Subcutaneous abdominal adipose tissue (tissue), 5 donors: Measurements from ENCODE around the gene DNAH12.
"Not testable (repeated sequence)": the region's sequence is repeated elsewhere in the genome, so short reads cannot be mapped to it uniquely, and the experiment has no call there.

Source experiments
- H3K27ac ChIP-seq: one replicate; pipeline ENCODE4 v1.7.0; 2013; ENCODE audit warnings: low read depth, mild to moderate bottlenecking, inconsistent platforms, low read length, moderate library complexity
- H3K27me3 ChIP-seq, 5 donors: one replicate each; pipeline ENCODE4 v1.7.0; 2013; ENCODE audit warnings: low read length in 5 of 5, inconsistent platforms in 1 of 5; ENCODE audit not compliant: control insufficient read depth in 5 of 5, insufficient read depth in 4 of 5
- H3K36me3 ChIP-seq, 5 donors: one replicate each; pipeline ENCODE4 v1.7.0; 2013; ENCODE audit warnings: low read length in 5 of 5; ENCODE audit not compliant: control insufficient read depth in 5 of 5, insufficient read depth in 5 of 5
- H3K4me1 ChIP-seq, 5 donors: one replicate each; pipeline ENCODE4 v1.7.0; 2013; ENCODE audit warnings: low read length in 5 of 5, mild to moderate bottlenecking in 3 of 5, moderate library complexity in 1 of 5; ENCODE audit not compliant: control insufficient read depth in 5 of 5, insufficient read depth in 5 of 5
- H3K4me3 ChIP-seq, 5 donors: one replicate each; pipeline ENCODE4 v1.7.0; 2013; ENCODE audit warnings: low read length in 5 of 5, low read depth in 1 of 5
- H3K9ac ChIP-seq, 5 donors: one replicate each; pipeline ENCODE4 v1.7.0; 2013; ENCODE audit warnings: low read length in 5 of 5, mild to moderate bottlenecking in 4 of 5, moderate library complexity in 3 of 5
- H3K9me3 ChIP-seq, 5 donors: one replicate each; pipeline ENCODE4 v1.7.0; 2013; ENCODE audit warnings: low read length in 5 of 5; ENCODE audit not compliant: control insufficient read depth in 5 of 5
- donor health status: healthy.
- donor health status: healthy.
- donor health status: healthy.
- donor health status: healthy.
- donor health status: healthy.

The DNAH12 gene

DNA sequence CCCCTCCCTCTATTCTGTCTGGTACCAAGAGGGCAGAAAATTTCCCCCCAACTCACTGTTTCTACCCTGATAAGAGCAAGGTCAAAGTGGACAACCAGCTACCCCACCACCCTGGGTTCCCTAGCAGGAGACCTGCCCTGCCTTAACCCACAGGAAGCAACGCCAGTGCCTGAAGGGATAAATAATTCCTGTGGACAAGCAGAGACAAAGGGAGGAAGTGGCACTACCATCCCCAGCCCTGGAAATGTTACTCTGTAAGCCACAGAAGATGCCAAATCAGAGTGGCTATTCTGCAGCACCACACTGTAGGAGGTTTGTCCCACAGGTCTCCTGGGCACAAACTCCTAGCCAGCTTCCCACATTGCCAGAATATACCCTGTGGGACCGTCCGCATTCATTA lies 80.1 kb downstream of the DNAH12 start:
- H3K9ac ChIP-seq, result no peak overlapping the region
- H3K4me3 ChIP-seq, result no peak overlapping the region
- no peaks in the 10 kb centered on the region for H3K27me3 ChIP-seq
- no peaks in the 10 kb centered on the region for H3K4me1 ChIP-seq
- H3K27ac ChIP-seq, result no peak overlapping the region
- no peaks in the 10 kb centered on the region for H3K9me3 ChIP-seq
- no peaks in the 10 kb centered on the region for H3K36me3 ChIP-seq

DNA sequence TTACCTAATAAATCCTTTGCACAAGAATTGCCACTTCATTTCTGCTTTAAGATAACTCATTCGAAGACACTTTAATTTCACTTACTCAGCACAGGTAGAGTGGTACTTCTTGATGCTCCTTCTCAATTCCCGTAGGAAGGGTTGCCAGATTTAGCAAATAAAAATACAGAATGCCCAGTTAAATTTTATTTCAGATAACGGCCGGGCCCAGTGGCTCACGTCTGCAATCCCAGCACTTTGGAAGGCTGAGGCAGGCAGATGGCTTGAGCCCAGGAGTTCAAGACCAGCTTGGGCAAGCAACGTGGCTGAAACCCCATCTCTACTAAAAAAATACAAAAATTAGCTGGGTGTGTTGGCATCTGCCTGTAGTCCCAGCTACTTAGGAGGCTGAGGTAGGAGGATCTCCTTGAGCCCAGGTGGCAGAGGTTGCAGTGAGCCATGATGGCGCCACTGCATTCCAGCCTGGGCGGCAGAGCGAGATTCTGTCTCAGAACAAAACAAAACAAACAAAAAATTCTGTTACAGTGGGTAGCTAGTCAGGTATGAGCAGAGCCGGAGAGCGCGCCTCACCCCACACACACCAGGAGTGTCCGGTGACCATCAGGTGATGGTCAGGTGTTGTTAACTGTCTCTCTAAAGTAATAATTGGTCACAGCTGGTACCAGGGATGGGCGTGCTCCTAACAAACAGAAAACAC lies 92.8 kb downstream of the DNAH12 start:
- Histone ChIP-seq H3K9me3 (no peaks in the 10 kb centered on the region), H3K4me3 (no peak overlapping the region), H3K9ac (no peak overlapping the region), H3K27me3 (no peaks in the 10 kb centered on the region), H3K27ac (no peak overlapping the region), H3K36me3 (no peaks in the 10 kb centered on the region), H3K4me1 (no peaks in the 10 kb centered on the region)

DNA sequence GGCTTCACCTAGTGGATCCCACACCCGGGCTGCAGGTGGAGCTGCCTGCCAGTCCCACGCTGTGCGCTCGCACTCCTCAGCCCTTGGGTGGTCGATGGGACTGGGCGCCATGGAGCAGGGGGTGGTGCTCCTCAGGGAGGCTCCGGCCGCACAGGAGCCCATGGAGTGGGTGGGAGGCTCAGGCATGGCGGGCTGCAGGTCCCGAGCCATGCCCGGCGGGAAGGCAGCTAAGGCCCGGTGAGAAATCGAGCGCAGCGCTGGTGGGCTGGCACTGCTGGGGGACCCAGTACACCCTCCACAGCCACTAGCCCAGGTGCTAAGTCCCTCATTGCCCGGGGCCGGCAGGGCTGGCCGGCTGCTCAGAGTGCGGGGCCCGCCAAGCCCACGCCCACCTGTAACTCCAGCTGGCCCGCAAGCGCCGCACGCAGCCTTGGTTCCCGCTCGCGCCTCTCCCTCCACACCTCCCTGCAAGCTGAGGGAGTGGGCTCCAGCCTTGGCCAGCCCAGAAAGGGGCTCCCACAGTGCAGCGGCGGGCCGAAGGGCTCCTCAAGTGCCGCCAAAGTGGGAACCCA lies 94.8 kb downstream of the DNAH12 start:
- not testable (repeated sequence) for H3K4me1 ChIP-seq, H3K27ac ChIP-seq, H3K4me3 ChIP-seq

DNA sequence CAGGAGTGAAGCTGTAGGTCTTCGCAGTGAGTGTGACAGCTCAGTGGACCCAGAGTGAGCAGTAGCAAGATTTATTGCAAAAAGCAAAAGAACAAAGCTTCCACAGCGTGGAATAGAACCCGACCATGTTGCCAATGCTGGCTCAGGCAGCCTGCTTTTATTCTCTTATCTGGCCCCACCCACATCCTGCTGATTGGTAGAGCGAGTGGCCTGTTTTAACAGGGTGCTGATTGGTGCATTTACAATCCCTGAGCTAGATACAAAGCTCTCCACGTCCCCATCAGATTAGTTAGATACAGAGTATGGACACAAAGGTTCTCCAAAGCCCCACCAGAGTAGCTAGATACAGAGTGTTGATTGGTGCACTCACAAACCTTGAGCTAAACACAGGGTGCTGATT lies 95.7 kb downstream of the DNAH12 start:
- H3K4me3 ChIP-seq, H3K9ac ChIP-seq, H3K27ac ChIP-seq, H3K9me3 ChIP-seq, H3K36me3 ChIP-seq, H3K27me3 ChIP-seq, H3K4me1 ChIP-seq: not testable (repeated sequence)

More for the DNA sequence above, 94.8 kb downstream of the DNAH12 start:
- not testable (repeated sequence) for H3K27me3 ChIP-seq, H3K9me3 ChIP-seq, H3K36me3 ChIP-seq, H3K9ac ChIP-seq

DNA sequence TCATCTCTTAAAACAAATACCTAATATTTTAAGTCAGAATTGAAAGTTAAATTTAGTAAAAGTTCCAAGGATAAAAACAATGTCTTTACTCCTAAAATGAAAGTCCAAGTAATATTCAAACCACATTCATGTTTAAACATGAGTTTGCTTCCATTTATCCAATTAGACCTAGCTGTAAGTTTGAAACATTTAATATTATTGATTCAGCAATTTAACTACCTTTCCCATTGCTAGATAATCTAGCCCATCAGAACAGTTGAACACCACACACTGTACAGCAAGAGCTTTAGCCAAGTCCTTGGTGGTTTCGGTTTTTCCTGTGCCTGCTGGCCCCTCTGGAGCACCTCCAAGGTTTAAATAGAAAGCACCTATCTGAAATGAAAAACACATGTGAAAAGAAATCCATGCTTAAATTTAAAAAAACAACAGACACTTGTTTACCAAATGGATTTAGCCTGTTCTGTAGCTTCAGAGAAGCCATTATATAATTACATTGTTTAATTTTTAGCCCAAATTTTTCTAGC lies 97.8 kb downstream of the DNAH12 start:
- Histone ChIP-seq H3K36me3 (no peaks in the 10 kb centered on the region), H3K27me3 (no peaks in the 10 kb centered on the region), H3K4me1 (no peaks in the 10 kb centered on the region), H3K9me3 (no peaks in the 10 kb centered on the region), H3K9ac (no peak overlapping the region), H3K4me3 (no peak overlapping the region), H3K27ac (no peak overlapping the region)

DNA sequence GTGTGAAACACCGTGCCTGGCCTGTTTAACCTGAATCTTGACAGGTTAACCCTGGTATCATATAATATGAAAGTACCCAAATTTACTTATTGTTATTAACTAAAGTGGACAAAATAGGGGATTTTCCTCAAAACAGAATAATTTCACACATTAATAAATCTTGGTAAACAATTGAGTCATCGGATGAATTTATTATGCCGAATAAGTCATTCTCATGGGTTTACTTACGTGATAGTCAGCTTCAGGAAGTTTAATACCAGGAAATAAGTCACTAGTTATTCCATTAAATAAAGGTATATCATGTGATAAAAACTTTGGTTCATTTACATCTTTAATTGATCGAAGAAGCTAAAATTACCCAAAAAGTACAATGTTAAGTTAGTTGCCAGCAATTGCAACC lies 99.7 kb downstream of the DNAH12 start:
- Histone ChIP-seq H3K9me3 (peaks cover 0 to 6% (median 0%) of the 10 kb centered on the region in 5 donors), H3K27ac (no peak overlapping the region), H3K9ac (no peak overlapping the region), H3K4me3 (no peak overlapping the region), H3K27me3 (no peaks in the 10 kb centered on the region), H3K36me3 (no peaks in the 10 kb centered on the region), H3K4me1 (no peaks in the 10 kb centered on the region)

DNA sequence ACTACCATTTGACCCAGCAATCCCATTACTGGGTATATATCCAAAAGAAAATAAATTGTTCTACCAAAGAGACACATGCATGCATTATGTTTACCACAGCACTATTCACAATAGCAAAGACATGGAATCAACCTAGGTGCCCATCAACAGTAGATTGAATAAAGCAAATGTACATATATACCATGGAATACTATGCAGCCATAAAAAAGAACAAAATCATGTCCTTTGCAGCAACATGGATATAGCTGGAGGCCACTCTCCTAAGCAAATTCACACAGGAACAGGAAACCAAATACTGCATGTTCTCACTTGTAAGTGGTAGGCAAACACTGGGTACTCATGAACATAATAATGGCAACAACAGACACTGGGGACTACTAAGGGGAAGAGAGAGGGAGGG lies 104.0 kb downstream of the DNAH12 start:
- not testable (repeated sequence) for H3K4me1 ChIP-seq, H3K27me3 ChIP-seq, H3K9ac ChIP-seq, H3K4me3 ChIP-seq, H3K9me3 ChIP-seq, H3K27ac ChIP-seq, H3K36me3 ChIP-seq

DNA sequence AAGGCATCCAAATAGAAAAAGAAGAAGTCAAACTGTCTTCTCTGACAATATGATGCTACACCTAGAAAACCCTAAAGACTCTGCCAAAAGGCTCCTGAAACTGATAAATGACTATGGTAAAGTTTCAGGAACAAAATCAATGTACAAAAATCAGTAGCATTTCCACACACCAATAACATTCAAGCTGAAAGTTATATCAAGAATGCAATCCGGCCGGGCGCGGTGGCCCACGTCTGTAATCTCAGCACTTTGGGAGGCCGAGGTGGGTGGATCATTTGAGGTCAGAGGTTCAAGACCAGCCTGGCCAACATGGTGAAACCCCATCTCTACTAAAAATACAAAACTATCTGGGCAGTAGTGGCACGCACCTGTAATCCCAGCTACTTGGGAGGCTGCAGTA lies 105.7 kb downstream of the DNAH12 start:
- H3K4me1 ChIP-seq, H3K27me3 ChIP-seq: not testable (repeated sequence)

DNA sequence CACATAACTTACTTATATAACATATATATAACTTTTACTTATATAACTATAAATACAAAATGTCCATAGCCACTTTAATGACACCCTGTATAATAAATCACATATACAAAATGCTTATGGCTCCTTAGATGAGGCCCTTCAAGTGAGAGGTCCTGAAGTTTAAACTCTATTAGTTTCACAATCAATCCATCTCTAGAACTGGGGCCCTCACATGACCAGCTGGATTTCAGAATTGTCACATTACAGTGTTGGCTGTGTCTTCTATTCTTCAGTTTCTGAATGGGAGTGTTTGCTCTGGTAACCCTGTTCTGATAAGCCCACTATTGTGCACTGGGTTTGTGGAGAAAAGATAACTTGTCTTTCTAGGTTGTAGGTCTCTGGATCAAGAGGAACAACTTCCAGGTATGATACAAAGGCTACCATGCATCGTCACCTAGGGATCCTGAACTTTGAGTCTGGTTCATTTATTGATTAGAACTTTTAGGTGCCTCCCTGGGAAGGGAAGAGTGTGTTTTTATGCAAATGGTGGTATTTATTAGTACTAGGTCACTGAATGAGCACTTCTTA lies 107.9 kb downstream of the DNAH12 start:
- Histone ChIP-seq H3K9ac (no peak overlapping the region), H3K4me3 (no peak overlapping the region), H3K36me3 (no peaks in the 10 kb centered on the region), H3K27me3 (no peaks in the 10 kb centered on the region), H3K27ac (no peak overlapping the region), H3K9me3 (peaks cover 0 to 6% (median 0%) of the 10 kb centered on the region in 5 donors), H3K4me1 (no peaks in the 10 kb centered on the region)

More for the DNA sequence above, 105.7 kb downstream of the DNAH12 start:
- H3K4me3 ChIP-seq, H3K27ac ChIP-seq, H3K9me3 ChIP-seq, H3K36me3 ChIP-seq, H3K9ac ChIP-seq: not testable (repeated sequence)

DNA sequence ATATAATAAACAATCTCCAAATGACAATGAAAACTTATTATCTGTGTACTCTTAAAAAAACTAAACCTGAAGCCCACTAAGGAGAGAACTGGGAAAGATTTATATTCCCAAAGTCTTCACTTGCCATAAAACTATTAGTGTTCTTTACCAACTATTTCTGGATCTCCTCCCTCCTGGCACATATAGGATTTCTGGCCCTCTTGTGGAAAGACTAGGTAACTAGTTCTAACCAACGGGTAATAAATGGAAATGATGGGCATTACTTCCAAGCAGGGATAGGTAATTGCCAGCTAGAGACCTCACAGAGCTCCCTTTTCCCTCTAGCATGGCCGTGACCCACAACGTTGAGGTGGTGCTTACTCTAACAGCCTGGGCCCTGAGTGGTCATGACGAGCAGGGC lies 110.1 kb downstream of the DNAH12 start:
- Histone ChIP-seq H3K9me3 (no peaks in the 10 kb centered on the region), H3K4me3 (no peak overlapping the region), H3K4me1 (no peaks in the 10 kb centered on the region), H3K27me3 (no peaks in the 10 kb centered on the region), H3K36me3 (no peaks in the 10 kb centered on the region), H3K27ac (no peak overlapping the region), H3K9ac (no peak overlapping the region)
